ENCODE results near the gene TMUB1. TPM values are rescaled to one million over a fixed set of nuclear protein-coding genes. Genes with fewer than 3 reads are reported as not detected.
A peak's percentile ranks its signal among the peaks of the same experiment; 100 is the strongest.

The TMUB1 gene
- total and polyA plus RNA-seq, 9 of the 15 experiments (the other 6 are each of a cell fraction or from before 2014, with no cell fraction given), result 0.14 to 241 (median 74.1) TPM

DNA sequence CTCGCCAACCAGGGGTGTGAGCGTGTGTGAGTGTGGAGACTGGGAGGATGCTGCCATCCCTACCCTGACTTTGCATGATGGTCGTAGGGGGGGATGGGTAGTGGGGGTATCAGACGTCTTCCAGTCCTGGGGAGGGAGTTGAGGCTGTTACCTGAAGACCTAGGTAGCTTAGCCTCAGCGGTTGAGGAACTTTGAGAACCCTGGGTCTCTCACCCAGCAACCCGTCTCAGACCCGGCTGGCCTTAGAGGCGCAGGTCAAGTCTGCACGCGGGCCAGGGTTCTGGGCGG, 21.2 kb downstream of the TMUB1 start:
- in situ Hi-C loops (cut with MboI), result no loop called here
- peak; percentile 84 for FAIRE-seq
- Histone ChIP-seq H3K27ac (ENCODE audit: extremely low read depth, low read depth, low read length) (peak overlapping the region; percentile 90), H4K20me1 (replicated peaks; ENCODE audit: control insufficient read depth, insufficient read depth, low read length) (peaks cover 10% of the 10 kb centered on the region), H3K4me2 (ENCODE audit: insufficient read depth, low read length) (peak overlapping the region; percentile 94), H3K4me1 (replicated peaks in 1 of 2; ENCODE audit: control insufficient read depth in 2 of 2, insufficient read depth in 2 of 2, low read length in 2 of 2) (peaks cover 46 to 86% of the 10 kb centered on the region in 2 experiments), H3K36me3 (ENCODE audit: control insufficient read depth, insufficient read depth, low read length) (peaks cover 47% of the 10 kb centered on the region), H3K4me3 (peak overlapping the region; percentile 84), H3K9me3 (replicated peaks; ENCODE audit: control insufficient read depth, insufficient read depth, low read depth, low read length) (no peaks in the 10 kb centered on the region), H2AFZ (ENCODE audit: low read depth, low read length) (no peak overlapping the region), H3K9ac (ENCODE audit: insufficient read depth in 1 of 2, low read depth in 2 of 2, low read length in 2 of 2) (peak overlapping the region; percentile 85 to 91), H3K27me3 (ENCODE audit: control insufficient read depth in 2 of 2, insufficient read depth in 2 of 2, low read length in 2 of 2) (no peaks in the 10 kb centered on the region), H3K79me2 (ENCODE audit: control insufficient read depth, insufficient read depth, low read length) (peaks cover 68% of the 10 kb centered on the region), H3K9me1 (ENCODE audit: control insufficient read depth, insufficient read depth, low read length) (no peaks in the 10 kb centered on the region)
- no peak for DNase-seq (ENCODE audit: extremely low read depth in 1 of 4, low spot score in 3 of 4)
- no peak; the same call in 2 of the 3 replicates for ATAC-seq
- intact Hi-C loops (cut with micrococcal nuclease), result no loop called here
- 2% methylated on average over 11 of the region's 11 CpGs for WGBS (ENCODE audit: insufficient coverage, low coverage, missing lambda C conversion rate)
- POLR2A ChIA-PET, result interaction anchor here (0.7 to 2.7 kb wide), 6 partner anchors 9 to 42 kb away, joined by 3 to 9 read pairs (median 4); partner anchors contain the start of gene FASTK
- CTCF ChIA-PET (ENCODE audit: low intra/inter-chr PET ratio), result no interaction called here
- no TSS peak for BruUV-seq (replicated peaks)
- TF ChIP-seq, protein P1, sequence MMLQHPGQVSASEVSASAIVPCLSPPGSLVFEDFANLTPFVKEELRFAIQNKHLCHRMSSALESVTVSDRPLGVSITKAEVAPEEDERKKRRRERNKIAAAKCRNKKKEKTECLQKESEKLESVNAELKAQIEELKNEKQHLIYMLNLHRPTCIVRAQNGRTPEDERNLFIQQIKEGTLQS (IDR thresholded peaks at IDR 0.05), result no peak
- TF ChIP-seq, protein P1 (CRISPR knock-in tag; conservative IDR thresholded peaks at IDR 0.05), result 0 out of 2 replicates have a peak, but pooled peaks have one; percentile 3
- TF ChIP-seq, protein P2, sequence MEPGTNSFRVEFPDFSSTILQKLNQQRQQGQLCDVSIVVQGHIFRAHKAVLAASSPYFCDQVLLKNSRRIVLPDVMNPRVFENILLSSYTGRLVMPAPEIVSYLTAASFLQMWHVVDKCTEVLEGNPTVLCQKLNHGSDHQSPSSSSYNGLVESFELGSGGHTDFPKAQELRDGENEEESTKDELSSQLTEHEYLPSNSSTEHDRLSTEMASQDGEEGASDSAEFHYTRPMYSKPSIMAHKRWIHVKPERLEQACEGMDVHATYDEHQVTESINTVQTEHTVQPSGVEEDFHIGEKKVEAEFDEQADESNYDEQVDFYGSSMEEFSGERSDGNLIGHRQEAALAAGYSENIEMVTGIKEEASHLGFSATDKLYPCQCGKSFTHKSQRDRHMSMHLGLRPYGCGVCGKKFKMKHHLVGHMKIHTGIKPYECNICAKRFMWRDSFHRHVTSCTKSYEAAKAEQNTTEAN (CRISPR knock-in tag; IDR thresholded peaks at IDR 0.05), result peak; percentile 87; the same call in 1 of the 2 replicates
- no peak for TF ChIP-seq JUND (IDR thresholded peaks at IDR 0.05; ENCODE audit: borderline replicate concordance, low read depth, low read length)
- TF ChIP-seq JUND (tag; IDR thresholded peaks at IDR 0.05; ENCODE audit: borderline replicate concordance, low read depth, low read length), result 0 out of 3 replicates have a peak, but pooled peaks have one; percentile 30
- no peak for TF ChIP-seq CREB1 (IDR thresholded peaks at IDR 0.05)
- TF ChIP-seq CREB1 (CRISPR knock-in tag; IDR thresholded peaks at IDR 0.05), result peak; percentile 57; the same call in 1 of the 2 replicates
- TF ChIP-seq, protein P3, sequence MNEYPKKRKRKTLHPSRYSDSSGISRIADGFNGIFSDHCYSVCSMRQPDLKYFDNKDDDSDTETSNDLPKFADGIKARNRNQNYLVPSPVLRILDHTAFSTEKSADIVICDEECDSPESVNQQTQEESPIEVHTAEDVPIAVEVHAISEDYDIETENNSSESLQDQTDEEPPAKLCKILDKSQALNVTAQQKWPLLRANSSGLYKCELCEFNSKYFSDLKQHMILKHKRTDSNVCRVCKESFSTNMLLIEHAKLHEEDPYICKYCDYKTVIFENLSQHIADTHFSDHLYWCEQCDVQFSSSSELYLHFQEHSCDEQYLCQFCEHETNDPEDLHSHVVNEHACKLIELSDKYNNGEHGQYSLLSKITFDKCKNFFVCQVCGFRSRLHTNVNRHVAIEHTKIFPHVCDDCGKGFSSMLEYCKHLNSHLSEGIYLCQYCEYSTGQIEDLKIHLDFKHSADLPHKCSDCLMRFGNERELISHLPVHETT (CRISPR knock-in tag; conservative IDR thresholded peaks at IDR 0.05 in 1 of 2, IDR thresholded peaks at IDR 0.05 in 1 of 2), result 0 out of 4 replicates have a peak, but pooled peaks of 1 of the 2 experiments have one; percentile 13
- TF ChIP-seq CBX2 (IDR thresholded peaks at IDR 0.05; ENCODE audit: insufficient read depth, low read length, poor library complexity, severe bottlenecking), result no peak
- TF ChIP-seq EP300 (IDR thresholded peaks at IDR 0.05; ENCODE audit: low read length), result 0 out of 2 replicates have a peak, but pooled peaks have one; percentile 8
- peak; percentile 56; the same call in 1 of the 2 replicates for TF ChIP-seq CBX1 (IDR thresholded peaks at IDR 0.05; ENCODE audit: low read depth)
- peak; percentile 63 for TF ChIP-seq KDM5B (IDR thresholded peaks at IDR 0.05; ENCODE audit: insufficient replicate concordance, low read depth, low read length)
- TF ChIP-seq CBX3 (IDR thresholded peaks at IDR 0.05; ENCODE audit: borderline replicate concordance in 1 of 2, low read length in 2 of 2), result 0 out of 3 replicates have a peak, but pooled peaks of 1 of the 2 experiments have one; percentile 11
- peak; percentile 82; the same call in 1 of the 2 replicates for TF ChIP-seq KAT7 (CRISPR knock-in tag; IDR thresholded peaks at IDR 0.05; ENCODE audit: borderline replicate concordance)
- peak; percentile 38; the same call in 1 of the 2 replicates for TF ChIP-seq GABPB1 (CRISPR knock-in tag; IDR thresholded peaks at IDR 0.05)
- no peak for TF ChIP-seq KDM2B (CRISPR knock-in tag; IDR thresholded peaks at IDR 0.05)
- TF ChIP-seq, protein P4, sequence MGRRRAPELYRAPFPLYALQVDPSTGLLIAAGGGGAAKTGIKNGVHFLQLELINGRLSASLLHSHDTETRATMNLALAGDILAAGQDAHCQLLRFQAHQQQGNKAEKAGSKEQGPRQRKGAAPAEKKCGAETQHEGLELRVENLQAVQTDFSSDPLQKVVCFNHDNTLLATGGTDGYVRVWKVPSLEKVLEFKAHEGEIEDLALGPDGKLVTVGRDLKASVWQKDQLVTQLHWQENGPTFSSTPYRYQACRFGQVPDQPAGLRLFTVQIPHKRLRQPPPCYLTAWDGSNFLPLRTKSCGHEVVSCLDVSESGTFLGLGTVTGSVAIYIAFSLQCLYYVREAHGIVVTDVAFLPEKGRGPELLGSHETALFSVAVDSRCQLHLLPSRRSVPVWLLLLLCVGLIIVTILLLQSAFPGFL (CRISPR knock-in tag; IDR thresholded peaks at IDR 0.05), result 0 out of 2 replicates have a peak, but pooled peaks have one; percentile 12

All from K562 (cell line).